Activated CD8-positive, alpha-beta memory T cell treated with anti-CD3 and anti-CD28 coated beads, Interleukin-2, amount 50 U/mL, for 1 hour (primary cell): ENCODE data around the gene PUDP.
"Not testable (repeated sequence)": the region's sequence is repeated elsewhere in the genome, so short reads cannot be mapped to it uniquely, and the experiment has no call there.

Experiments
- DNase-seq: peaks from one replicate; pipeline ENCODE4 v3.0.0-alpha.2; 2020; ENCODE audit errors: extremely low read depth

PUDP gene

DNA sequence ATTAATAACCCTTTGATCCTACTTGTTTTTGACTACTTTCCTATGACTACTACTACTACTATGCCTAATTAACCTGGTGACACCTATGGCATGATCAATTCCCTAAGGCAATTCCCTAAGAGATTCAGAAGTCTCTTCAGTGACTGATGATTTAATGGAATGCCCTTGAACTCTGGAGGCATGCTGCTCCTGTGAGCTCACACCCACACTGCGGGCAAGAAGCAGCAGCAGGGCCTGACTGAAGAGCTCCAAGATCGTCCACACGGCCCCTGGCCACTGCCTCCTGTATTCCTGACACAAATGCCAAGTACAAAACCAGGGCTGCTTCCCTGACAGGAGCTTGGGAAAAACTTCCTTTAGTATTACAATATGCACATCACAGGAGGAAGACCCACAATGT lies 74.6 kb downstream of the PUDP start:
- no peak for DNase-seq

DNA sequence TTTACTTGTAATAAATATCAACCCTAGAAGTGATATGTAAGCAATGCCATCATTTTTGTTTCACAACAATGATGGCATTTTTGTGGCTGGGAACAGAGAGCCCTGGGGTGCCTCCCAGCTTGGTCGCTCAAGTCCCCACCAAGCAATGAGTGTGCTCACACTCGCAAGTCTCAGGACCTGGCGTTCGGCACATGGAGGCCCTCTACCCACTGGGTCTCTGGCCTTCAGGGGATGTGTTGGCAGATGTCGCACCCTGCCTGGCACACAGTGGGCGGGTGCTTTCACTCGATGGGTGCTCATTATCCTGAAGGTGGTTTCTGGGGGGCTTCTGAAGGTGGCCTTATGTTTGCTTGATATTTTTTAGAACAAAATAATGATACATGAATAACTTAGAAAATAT lies 75.1 kb downstream of the PUDP start:
- DNase-seq: no peak

DNA sequence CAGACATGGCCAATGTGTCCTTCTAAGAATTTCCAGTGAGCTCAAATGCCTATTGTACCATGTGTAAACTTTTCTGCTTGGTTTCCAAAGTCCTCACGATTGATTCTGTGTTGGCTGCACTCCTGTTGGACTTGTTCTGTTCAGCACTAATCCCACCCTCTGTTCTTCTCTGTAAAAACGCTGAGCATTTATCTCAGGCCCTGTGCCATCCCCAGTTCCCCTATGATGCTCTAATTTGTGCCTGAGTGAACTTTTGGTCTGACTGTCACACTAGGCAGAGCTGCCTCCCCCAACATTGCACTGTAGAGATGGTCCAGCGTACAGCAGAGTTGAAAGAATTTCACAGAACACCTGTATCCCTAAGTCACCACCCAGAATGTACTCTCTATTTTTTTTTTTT lies 76.6 kb downstream of the PUDP start:
- DNase-seq: no peak

DNA sequence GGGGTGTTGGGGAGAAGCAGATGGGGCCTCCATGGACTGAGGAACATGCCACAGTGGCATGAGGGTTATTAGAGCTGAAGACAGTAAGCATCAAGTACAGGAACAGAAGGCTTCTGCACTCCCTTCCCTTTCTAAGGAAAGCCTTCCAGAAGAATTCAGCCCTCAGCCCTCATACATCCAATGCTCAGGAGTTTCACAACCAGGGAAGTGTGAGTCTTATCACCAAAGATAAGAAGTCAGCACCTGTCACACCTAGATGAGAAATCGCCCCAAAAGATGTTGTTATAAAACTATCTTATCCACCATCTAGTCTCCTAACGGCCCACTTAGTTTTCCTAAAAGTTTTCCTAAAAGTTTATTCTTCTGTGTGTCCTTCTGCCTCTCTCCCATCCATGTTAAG lies 78.4 kb downstream of the PUDP start:
- no peak for DNase-seq

DNA sequence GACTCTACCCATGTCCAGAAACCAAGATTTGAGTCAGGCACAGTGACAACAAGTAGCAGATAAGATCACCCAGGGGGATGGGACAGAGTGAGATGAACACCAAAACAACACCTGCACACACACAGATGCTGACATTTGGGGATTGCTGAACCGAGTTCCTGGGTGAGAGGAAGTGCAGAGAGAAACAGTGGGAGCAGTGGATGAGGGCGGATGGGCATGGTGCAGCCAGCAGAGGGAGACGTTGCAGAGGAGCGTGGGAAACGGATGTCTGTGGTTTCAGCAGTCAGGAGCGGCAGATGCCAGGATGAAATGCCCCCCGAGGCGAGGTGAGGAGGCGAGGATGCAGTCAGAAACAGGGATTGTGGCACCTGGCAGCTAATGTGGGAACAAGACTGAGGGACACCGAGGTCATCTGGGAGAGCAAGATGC lies 79.0 kb downstream of the PUDP start:
- no peak for DNase-seq

DNA sequence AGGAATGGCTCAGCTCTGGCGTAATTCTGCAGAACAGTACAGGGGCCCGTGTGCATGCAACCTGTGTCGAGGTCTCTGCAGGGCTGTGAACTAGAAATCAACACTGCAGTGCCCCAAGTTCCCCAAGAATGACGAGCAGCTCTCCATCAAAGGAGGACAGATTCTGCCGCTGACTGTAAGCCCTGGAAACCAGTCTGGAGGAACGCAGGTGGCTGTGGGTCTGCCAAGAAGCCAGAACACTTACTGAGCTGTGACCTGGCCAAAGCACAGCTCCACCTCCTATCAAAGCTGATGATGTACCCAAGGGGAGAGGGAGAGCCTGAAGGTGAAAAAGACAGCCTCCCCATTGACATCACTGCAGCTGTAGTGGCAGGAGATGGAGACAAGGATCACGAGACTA lies 80.7 kb downstream of the PUDP start:
- no peak for DNase-seq

DNA sequence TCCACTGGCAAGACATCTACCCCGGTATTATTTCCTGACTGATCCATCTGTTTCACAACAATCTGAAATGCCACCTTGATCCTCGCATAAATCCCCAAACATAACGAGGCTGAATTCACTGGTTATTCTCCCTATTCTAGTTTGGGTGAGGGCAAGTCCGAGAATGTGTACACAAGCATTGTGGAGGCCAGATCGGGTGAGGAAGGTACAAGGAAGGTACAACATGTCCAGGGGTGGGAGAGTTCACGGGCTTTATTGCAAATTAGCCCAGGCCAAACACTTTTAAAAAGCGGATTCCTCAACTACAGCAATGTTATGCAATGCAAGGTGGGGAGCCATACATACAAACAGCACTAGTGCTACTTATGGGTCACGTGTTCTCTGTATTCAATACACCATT lies 82.5 kb downstream of the PUDP start:
- no peak for DNase-seq

DNA sequence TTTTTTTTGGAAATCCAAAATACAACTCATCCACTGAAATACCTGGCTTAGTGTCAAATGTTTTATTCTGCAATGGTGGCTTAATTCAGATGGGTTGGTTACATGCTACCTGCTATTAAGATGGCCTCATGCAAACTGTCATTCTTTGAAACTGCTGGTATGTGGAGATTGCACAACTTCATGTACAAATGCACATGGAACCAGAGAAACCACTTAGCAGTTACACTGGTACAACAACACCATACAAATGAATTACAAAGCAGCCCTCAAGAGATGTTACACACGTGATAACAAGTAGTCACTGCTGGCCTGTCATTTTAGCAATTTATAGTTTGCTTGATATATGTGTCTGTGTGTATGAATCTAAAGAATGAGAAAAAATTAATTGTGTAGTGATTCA lies 85.0 kb downstream of the PUDP start:
- DNase-seq: no peak

DNA sequence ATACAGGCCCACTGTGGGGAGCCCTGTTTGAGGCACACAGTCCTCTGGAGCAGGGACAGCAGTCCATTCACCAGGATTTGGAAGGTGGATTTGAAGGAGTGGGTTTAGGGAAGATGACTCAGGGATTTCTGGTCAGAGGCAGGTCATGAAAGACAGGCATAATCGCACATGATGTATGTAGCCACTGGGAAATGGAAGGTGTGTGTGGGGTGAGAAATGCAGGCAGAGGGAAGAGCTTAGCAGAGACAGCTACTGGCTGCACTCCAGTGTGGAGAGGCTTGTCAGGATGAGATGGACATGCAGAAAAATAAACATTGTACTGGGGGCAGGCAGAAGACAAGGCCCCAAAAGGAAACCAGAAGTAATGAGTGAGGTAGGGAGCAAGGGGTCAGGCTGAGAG lies 85.7 kb downstream of the PUDP start:
- no peak for DNase-seq

DNA sequence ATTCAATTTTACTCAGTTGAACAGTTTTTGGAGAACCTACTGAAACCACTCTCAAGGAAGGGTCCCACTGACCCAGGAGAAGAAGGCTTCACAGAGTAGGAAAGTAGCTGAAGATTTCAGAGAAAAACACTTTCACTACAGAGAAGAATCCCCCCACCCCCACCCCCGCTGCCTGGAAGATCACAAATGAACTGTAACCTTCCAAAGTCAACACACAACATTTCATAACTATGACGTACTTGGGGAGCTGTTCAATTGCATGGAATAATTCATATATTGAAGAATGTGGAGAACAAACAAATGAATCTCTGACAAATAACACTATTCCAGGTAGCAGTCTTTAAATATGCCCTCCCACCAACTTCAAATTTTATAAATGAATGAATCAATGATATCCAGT lies 86.5 kb downstream of the PUDP start:
- no peak for DNase-seq

DNA sequence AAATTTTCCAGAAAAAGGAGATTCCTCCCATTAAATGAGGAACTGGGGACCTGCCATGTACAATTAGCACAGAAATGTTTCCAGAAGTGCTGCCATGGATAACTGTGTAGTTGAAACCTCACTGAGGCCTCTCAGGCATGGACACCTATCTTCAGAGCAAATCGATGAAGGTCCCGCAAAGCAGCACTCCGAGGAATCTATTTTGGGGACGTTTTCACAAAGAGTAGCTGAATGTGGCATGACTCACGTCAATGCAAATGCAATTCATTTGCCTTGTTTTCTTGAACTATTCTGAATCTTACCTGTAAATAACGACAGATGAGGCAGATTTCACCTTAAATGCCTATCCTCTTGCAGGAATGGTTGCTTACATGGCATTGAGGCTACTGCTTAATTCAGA lies 87.5 kb downstream of the PUDP start:
- no peak for DNase-seq

DNA sequence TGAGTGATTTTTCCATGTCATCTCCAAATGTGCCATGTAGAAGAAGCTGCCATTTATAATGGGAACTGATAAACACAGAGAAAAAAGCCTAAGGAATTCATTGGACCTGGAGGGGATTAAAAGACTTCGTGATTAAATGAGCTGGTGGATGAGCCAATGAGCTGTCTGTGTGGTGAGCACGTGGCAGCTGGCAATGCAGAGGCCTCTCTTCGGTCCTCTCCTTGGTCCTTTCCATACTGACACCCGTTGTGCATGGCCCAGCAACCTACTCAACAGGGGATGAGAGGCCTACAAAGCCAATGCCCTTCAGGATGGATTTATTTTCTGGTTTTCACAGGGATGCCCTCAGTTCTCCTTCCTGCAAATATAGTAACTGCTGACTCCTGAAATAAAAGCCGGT lies 88.1 kb downstream of the PUDP start:
- no peak for DNase-seq

DNA sequence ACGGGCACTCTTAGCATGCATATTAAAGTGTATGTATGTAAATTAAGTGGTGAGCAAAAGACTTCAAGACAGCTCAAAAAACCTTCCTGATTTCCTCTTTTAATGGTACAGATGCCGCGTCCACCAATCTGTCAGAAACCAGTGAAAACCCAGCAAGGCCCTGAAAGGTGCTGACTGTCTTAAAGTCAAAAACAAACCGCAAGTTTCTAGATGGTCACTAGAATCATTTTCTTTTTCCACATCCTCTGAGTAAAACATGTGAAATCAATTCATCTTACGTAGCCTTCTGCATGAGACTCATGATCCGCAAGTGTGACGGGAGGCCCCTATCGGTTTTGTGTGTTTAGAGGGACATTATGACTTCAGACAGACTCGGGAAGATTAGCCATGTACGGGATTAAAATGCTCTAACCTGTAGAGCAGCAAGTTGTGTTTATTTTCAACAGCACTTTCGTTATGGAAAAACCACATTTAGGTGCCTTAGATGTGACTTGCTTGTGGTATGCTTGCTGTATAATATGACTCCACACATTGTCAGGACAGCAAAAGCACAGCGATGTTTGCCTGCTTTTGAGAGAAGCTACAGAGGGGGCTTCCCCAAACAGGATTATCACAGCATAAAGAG lies 88.6 kb downstream of the PUDP start:
- no peak for DNase-seq

DNA sequence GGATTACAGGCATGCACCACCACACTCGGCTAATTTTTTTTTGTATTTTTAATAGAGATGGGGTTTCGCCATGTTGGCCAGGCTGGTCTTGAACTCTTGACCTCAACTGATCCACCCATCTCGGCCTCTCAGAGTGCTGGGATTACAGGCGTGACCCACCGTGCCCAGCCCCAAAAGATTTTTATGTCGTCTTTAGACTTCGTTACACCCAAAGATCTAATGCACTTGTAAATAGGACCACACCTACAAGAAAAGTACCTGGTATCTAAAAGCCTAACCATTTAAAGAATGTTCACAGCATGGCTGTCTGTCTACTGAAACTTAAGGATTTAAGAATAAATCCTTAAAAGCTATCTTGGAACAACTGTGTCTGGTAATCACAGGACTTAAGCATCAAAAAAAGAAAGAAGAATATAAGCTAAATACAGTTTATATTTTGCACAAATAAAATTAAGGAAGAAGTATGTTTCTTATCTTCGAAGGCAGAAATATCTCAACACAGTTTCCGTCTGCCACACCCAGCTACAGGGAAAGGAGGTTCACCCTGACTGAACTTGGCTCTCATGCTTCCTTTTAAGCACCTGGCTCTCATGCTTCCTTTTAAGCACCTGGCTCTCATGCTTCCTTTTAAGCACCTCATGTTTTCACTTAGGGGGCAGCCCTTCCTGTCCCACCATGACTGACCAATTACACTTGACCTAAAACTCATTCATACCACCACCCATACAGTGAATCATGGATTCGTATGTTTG lies 92.4 kb downstream of the PUDP start:
- no peak for DNase-seq

DNA sequence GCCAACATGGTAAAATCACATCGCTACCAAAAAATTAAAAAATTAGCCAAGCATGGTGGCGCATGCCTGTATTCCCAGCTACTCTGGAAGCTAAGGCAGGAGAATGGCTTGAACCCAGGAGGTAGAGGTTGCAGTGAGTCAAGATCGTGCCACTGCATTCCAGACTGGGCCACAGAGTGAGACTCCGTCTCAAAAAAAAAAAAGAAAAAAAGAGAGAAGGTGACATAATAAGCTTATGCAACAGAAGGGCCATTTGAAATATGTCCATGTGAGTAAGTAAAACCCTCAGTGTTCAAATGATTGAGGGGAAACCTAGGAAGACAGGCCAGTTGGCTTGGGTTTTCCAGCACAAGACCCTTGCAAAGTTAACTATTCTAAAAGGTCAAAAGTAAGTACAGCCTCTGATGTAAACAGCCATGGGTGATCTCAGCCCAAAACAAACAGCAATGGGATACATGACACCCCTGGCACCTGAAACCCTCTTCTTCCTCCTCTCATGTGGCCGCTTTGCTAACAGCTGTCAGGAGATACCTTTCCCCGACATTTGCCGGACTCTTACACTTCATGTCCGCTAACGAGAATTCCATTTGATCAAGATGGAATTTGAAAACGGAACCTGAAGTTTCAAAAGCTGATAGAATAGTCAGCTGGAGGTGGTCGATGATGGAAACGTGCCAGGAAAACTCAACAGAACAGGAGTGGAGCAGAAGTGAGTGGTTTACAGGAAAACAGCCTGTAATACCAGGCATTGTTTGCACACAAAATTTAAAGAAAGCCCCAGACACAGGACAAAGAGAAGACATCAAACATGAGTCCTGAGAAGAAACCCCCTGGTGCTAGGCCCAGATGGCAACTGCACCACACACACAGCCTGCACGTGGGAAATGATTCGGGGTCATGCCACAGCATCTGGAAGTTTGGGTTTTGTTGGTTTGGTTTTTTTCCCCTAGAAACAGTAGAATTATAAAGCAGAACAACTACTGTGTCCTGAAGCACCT lies 93.4 kb downstream of the PUDP start:
- DNase-seq: no peak

DNA sequence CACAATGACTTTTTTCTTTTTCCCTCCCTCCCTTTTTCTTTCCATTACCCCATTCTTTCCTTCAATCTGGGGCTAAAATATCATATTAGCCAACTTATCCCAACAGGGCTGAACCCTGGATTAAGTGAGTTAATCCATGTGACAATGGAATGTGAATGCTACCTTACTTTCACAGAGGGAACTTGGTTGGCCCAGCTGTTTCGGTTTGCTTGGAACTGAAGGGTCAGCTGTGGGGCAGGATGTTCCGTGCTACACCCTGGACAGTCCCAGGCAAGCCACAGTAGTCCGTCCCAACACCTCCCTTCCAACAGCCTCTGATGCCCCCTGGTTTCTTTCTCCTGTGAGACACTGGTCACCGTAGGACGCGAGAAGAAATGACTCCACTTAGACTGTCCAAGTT lies 95.4 kb downstream of the PUDP start:
- DNase-seq: no peak

DNA sequence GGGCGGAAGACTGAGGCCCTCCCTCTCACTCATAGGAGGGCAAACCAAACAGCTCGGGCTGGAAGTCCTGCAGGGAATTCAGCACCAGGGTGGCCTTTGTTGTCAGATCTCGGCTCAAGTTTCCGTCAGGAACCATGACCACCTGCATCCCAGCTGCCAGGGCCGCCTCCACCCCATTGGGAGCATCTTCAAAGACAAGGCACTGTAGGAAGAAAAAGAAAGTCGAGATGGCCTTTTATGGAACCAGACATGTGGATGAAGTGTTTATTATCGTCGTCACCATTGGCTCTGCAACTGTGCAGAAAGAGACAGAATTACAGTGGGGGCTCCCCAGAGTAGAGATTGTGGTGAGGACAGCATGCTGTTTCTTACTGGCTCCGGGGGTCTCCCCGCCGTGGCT lies 97.7 kb downstream of the PUDP start:
- no peak for DNase-seq

DNA sequence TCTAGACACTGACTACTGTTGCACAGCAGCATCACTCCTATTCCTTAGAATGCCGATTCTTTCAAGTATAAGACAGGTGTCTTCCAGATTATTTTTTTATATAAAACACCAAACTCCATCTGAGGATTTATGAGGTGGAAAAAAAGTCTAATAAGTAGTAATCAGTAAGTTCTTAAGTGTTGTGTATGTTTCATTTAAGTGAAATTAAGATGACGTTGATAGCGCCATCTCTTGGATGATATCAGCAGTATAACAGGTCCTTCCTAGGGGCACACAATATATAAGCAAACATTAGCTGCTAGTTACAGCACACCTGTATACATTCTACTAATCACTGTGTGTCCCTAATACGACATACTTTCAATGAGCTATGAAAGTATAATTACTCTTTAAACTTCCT lies 100.0 kb downstream of the PUDP start:
- no peak for DNase-seq

DNA sequence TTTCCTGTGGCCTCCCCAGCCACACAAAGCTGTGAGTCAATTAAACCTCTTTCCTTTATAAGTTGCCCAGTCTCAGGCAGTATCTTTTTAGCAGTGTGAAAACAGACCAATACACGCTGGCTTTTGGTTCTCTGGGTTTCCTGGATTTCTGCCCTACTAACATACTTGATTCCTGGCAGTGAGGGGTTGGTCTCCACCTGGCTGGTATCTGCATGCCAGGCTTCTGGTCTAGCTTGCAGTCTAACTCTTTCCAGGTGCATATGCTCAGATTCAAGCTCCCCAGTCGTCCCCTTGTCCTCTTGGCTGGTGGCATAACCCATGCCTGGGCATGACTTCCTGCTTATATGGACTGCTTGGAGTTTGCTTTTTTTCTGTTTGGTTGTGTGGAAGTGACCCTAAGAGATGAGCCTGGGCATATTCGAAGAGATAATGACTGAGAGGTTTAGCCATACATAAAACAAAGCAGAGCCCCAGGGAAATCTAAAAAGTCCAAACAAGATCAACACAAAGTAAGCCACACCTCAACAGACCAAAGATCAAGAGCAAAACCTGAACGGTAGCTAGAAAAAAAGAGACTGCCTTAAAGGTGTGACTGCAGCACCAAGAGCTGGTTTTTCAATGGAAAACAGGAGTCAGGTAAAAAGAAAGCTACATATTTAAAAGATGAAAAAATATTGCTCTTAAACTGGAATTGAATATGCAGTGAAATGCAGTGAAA lies 102.6 kb downstream of the PUDP start:
- no peak for DNase-seq

DNA sequence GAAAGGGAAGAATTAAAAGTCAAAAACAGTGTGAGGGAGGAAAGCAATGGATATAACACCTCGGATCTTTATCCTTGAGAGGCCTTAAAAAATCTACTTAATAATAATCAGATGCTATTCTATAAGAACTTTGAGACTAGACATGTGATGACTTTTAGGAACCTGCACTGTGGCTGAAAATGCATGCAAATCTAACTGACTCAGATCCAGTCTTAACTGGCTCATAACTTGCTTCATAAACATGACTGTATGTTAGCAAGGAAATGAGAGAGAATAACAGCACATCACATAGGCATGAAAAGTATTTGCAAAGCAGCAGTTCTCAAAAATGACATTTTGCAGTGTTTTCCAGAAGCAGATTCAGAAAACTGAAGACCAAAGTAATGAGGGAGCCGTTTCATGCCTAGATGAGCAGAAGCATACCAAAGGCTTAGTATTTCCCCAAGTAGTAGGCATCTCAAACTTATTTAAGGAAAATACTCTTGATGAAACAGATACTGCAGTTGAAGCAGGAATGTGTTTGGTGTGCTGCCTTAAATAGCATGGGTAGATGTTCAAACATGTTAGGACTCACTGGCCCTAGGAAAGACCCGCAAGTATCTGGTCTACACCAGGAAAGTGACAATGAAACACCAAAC lies 104.0 kb downstream of the PUDP start:
- not testable (repeated sequence) for DNase-seq

DNA sequence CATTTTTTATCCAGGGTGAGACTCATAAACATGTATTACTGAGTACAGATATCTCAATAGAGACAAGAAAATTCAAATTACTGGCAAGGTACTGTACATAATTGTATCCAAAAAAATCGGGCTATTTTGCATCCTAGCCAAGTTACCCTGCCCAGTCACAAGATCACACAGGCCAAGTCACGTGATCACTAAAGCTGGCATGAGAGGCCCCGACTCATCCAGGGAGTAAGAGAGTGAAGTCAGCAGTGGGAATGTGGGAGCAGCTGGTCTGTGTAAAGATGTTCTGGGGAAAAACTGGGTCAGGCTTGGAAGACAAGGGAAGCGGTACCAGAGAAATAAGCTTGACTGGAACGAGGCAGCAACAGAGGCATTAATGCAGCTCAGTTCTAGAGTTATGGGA lies 119.7 kb downstream of the PUDP start:
- no peak for DNase-seq
